Skeletal muscle satellite cell (primary cell): ENCODE results near the gene ICE2.

Experiments
- H3K27me3 ChIP-seq: 2 replicates; pipeline ENCODE4 v1.7.0; 2013; ENCODE audit warnings: low read length; ENCODE audit not compliant: control insufficient read depth, insufficient read depth
- H3K36me3 ChIP-seq: 2 replicates; pipeline ENCODE4 v1.7.0; 2013; ENCODE audit warnings: mild to moderate bottlenecking, control low read depth, low read length; ENCODE audit not compliant: insufficient read depth
- H3K4me1 ChIP-seq: 2 replicates; pipeline ENCODE4 v1.7.0; 2013; ENCODE audit warnings: low read length; ENCODE audit not compliant: control insufficient read depth, insufficient read depth
- H3K4me2 ChIP-seq: 2 replicates; pipeline ENCODE4 v1.7.0; 2013; ENCODE audit warnings: mild to moderate bottlenecking, low read length
- H3K4me3 ChIP-seq: 2 replicates; pipeline ENCODE4 v1.7.0; 2013; ENCODE audit warnings: low read length
- H3K9ac ChIP-seq: 2 replicates; pipeline ENCODE4 v1.7.0; 2013; ENCODE audit warnings: mild to moderate bottlenecking, low read depth, low read length, moderate library complexity
- H3K9me3 ChIP-seq: replicated peaks from 2 replicates; pipeline ENCODE4 v1.7.0; 2013; ENCODE audit warnings: mild to moderate bottlenecking, control low read depth, low read length

The ICE2 gene

DNA sequence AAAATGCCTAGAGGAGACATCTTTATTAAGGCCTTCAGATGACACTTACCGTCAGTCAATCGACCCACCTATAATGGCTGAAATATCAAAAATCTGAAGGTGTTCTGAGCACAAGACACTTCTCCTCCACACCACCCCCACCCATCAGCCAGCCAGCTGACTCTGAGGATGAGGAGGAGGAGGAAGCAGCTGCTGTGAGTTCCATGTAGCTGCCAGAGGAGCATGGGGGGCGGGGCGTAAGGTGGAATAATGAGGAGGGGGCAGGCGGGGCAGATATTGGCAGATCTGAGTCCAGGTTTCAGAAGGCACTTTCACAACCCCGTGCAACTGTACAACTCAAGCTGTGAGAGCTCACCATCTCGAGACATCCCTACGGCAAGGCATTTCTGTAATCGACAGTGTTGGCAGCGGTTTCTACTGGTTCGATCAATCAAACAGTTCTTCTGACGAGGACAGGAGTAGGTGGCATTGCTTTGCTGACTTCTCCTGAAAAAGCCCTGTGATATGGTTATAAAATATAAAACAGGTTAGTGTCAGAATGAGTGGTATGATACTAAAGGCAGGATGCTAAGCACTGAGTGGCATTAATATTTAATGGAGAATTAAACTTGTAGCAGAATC, 35.4 kb upstream of the ICE2 start:
- Histone ChIP-seq H3K4me3 (no peak overlapping the region), H3K4me2 (no peak overlapping the region), H3K9ac (no peak overlapping the region), H3K4me1 (peaks cover 4% of the 10 kb centered on the region), H3K9me3 (no peaks in the 10 kb centered on the region), H3K27me3 (no peaks in the 10 kb centered on the region), H3K36me3 (no peaks in the 10 kb centered on the region)

DNA sequence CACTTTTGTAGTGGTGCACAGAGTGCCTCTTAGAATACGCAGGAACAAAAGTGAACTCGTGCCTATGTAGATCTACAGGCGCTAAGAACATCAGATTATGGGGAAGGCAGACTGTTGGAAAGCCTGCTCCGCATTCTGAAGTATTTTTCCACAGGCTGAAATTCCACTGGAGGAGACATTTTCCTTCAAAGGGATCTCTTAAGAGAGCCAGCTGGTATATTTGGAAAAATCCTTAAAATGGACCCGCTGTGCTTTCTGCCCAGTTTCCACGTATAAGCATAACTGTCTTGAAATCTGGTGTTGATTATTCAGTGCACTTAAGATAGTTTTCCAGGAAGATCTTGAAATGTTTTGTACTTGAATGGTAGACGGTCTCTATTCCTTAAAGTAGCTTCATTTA, 34.7 kb upstream of the ICE2 start:
- no peaks in the 10 kb centered on the region for H3K9me3 ChIP-seq
- H3K9ac ChIP-seq = no peak overlapping the region
- no peaks in the 10 kb centered on the region for H3K27me3 ChIP-seq
- no peak overlapping the region for H3K4me2 ChIP-seq
- H3K4me1 ChIP-seq = no peaks in the 10 kb centered on the region
- H3K4me3 ChIP-seq = no peak overlapping the region
- H3K36me3 ChIP-seq = no peaks in the 10 kb centered on the region

DNA sequence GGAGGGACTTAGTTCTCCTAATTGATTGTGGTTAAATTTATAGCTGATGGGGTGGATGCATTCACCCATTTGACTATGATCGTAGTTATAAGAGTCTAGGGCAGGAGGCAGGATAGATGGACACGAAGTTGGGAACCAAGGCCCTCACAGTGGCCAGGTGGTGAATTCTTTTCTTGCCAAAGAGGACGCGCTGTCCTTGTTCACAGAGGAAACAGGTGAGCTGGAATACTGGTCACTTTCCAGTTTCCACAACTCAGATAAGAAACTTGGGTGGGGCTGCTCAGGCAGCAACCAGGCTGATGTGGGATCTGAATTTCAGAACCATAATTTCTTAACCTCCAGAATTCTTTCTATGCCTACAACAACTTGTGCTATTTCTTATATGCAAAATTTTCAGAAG, 34.0 kb upstream of the ICE2 start:
- H3K4me3 ChIP-seq = no peak overlapping the region
- no peaks in the 10 kb centered on the region for H3K9me3 ChIP-seq
- no peak overlapping the region for H3K9ac ChIP-seq
- no peaks in the 10 kb centered on the region for H3K27me3 ChIP-seq
- H3K4me1 ChIP-seq = no peaks in the 10 kb centered on the region
- H3K4me2 ChIP-seq = no peak overlapping the region
- no peaks in the 10 kb centered on the region for H3K36me3 ChIP-seq

DNA sequence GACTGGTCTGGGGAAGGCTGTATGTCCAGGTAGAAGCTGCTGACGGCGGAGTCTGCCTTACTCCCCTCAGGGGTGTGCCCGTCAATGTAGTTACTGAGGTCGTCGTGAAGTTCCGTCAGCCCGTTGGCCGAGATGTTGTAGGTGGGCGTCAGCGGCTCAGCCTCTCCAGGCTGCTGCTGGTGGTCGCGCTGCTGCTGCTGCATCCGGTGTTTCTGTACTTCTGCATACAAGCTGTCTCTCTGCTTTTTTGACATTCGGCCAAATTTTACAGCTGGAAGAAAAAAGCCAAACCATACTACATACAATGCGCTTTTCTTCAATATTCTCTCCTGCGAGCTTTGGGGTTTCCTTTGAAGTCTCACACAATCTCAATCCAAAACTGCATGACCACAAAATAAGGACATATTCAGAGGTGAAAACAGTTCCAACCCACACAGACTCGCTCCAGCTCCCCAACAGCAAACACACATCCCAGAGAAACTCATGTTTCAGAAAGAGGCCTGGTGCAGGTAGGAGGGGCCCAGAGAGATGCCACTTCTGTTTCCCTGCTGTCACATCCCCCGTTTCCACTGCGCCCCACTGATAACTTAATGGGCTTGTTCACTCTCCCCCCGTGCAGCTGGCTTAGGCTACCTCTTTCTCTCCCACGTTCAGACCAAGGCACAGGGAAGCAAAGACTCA, 32.5 kb upstream of the ICE2 start:
- Histone ChIP-seq H3K4me3 (no peak overlapping the region), H3K36me3 (no peaks in the 10 kb centered on the region), H3K27me3 (no peaks in the 10 kb centered on the region), H3K4me2 (no peak overlapping the region), H3K9ac (no peak overlapping the region), H3K9me3 (no peaks in the 10 kb centered on the region), H3K4me1 (no peaks in the 10 kb centered on the region)

DNA sequence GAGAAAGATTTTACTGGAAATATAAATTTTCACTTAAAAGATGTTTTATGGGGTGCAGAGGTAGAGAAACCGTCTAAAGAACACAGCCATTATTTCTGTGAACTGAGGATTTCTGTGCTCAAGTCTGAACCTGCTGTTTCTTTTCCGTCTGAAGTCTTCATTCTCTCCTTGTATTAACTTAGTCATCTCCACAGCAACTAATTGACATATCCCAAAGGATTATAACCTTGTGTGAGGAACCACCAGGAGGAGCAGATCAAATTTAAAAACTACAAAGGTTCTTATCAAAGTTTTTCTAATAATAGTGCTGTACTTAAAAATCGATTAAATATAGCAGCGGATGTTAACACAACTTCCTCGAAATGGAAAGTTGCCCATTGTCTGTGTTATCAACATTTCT, 31.1 kb upstream of the ICE2 start:
- Histone ChIP-seq H3K9ac (no peak overlapping the region), H3K4me2 (no peak overlapping the region), H3K9me3 (no peaks in the 10 kb centered on the region), H3K36me3 (no peaks in the 10 kb centered on the region), H3K27me3 (no peaks in the 10 kb centered on the region), H3K4me1 (no peaks in the 10 kb centered on the region), H3K4me3 (no peak overlapping the region)

DNA sequence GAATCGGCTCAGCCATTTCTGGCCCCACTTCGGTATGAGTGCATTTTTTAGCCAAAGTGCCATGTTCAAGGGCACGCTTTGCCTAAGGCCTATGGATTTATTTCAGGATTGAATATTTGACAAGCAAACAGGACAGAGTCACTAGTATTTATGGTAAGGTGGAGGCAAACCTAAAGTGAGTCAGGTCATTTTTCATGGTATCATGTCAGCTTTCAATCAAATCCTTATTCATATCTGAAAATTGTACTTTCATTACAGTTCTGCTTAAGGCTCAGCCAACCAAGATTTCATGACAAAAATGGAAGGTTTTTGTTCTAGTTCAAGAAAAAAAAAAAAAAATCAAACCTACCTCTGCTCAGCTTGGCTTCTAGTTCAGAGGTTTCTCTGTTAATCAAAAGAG, 30.5 kb upstream of the ICE2 start:
- H3K4me3 ChIP-seq = no peak overlapping the region
- no peaks in the 10 kb centered on the region for H3K9me3 ChIP-seq
- no peaks in the 10 kb centered on the region for H3K27me3 ChIP-seq
- H3K36me3 ChIP-seq = no peaks in the 10 kb centered on the region
- H3K4me2 ChIP-seq = no peak overlapping the region
- no peak overlapping the region for H3K9ac ChIP-seq
- H3K4me1 ChIP-seq = no peaks in the 10 kb centered on the region

DNA sequence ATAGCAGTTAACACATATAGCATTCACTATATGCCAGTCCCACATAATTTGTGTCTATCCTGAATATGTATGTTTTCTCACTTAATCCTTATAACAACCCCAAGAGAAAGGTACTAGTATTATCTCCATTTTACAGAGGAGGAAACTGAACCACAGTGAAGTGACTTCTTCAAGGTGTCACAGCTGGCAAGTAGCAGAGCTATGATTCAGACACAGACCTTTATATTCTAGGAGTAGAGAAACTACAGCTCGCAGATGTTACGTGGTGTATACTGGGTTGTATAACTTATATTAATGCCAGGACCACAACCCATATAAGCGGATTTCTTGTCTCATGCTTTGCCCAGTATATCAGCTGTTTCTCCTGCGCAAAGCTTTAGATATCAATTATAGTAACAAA, 29.5 kb upstream of the ICE2 start:
- Histone ChIP-seq H3K4me2 (no peak overlapping the region), H3K36me3 (peaks cover under 1% of the 10 kb centered on the region), H3K4me3 (no peak overlapping the region), H3K27me3 (no peaks in the 10 kb centered on the region), H3K9ac (no peak overlapping the region), H3K4me1 (no peaks in the 10 kb centered on the region), H3K9me3 (no peaks in the 10 kb centered on the region)

DNA sequence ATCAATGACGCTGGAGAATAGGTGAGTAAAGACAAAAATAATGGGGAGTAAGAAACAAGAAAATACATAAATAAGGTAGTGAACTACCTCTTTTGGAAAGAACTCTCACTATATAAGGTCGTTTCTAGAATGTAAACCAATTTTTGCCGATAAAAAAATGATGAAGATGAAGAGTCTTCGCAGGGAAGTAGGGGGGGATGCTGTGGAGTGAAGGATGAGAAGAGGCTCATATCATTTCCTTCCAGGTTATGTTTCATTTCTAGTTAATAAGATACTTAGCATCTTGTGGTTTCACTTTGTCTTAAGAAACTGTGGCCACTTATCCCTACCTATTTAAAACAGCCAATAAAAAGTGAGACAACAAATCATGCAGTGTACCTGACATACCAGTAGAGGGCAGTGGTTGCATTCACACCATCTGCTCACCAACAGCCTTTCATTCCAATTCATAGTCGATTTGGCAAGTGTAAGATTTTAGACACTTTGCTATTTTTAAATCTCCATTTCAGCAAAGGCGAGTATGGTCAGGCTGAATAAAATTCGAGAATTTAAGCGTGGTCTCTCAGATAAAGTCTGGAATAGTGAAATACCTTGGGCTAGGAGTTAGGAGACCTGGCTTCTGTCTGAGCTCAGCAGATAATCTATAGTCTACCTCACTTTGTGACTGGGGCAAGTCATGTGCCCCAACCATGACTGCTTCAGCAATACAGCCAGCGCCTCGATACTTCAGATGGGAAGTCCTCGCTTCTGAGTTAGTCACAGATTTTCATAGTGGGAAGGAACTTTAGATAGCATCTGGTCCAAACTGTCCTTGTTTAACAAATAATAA, 28.9 kb upstream of the ICE2 start:
- Histone ChIP-seq H3K9me3 (no peaks in the 10 kb centered on the region), H3K4me2 (no peak overlapping the region), H3K9ac (no peak overlapping the region), H3K4me1 (no peaks in the 10 kb centered on the region), H3K4me3 (no peak overlapping the region), H3K36me3 (peaks cover 4% of the 10 kb centered on the region), H3K27me3 (no peaks in the 10 kb centered on the region)

DNA sequence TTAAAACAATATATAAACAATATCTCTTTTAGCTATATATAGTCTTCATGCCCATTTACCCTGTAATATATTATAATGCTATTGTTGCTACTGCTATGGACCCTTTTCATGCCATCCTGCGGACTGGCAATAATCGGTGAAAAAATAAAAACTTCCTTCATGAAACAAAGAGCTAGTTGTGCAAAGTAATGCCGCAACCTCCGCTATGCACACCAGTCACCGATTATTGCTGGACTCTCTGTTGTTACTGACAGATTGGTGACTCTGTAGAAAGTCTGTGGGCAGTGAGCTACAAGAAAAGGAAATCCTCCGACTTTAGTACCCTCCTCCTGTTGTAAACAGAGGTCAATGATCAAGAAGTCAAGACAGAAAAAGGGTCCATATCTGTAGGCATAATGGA, 17.9 kb upstream of the ICE2 start:
- Histone ChIP-seq H3K27me3 (no peaks in the 10 kb centered on the region), H3K9ac (no peak overlapping the region), H3K4me2 (no peak overlapping the region), H3K9me3 (no peaks in the 10 kb centered on the region), H3K36me3 (no peaks in the 10 kb centered on the region), H3K4me3 (no peak overlapping the region), H3K4me1 (no peaks in the 10 kb centered on the region)

DNA sequence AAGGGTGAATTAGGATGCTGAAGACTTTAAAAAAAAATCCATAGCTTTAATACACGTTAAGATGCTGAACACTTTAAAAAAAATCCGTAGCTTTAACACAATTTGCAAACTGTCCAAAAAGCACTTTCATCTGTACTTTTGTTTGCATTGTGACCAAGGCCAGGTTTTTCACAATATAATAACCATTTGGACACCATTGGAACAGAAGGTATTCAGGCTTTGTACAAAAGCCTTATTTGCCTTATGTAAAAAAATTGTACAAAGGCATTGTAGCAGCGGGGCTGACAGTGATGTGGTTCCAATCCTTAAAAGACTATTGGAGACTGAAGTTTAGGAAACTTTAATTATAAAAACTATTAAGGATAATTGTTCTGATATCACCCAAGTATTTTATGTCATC, 15.2 kb upstream of the ICE2 start:
- Histone ChIP-seq H3K9ac (no peak overlapping the region), H3K4me2 (no peak overlapping the region), H3K9me3 (no peaks in the 10 kb centered on the region), H3K27me3 (no peaks in the 10 kb centered on the region), H3K36me3 (no peaks in the 10 kb centered on the region), H3K4me3 (no peak overlapping the region), H3K4me1 (no peaks in the 10 kb centered on the region)

DNA sequence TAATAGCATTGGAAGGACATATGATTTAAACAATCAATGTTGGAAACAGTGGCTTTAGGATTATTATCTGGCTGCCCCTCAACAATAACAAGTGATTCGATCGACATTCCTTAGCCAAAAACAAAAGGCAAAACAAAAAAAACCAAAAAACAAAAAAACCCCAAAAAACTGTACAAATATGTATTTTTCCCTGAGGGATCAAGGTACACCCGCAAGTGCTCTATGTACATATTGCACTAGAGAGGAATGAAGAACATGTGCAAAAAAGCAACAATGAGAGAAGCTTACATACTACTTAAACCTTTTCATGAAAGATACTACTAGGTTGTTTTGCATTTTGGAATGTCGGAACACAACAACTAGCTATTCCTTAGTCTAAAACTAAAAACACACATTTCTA, 14.2 kb upstream of the ICE2 start:
- Histone ChIP-seq H3K36me3 (no peaks in the 10 kb centered on the region), H3K9me3 (no peaks in the 10 kb centered on the region), H3K27me3 (no peaks in the 10 kb centered on the region), H3K4me3 (no peak overlapping the region), H3K4me2 (no peak overlapping the region), H3K4me1 (no peaks in the 10 kb centered on the region), H3K9ac (no peak overlapping the region)
